Cerebellar cortex (tissue), 1 donor: Measurements from ENCODE around the gene SOX14.

Source experiments
- DNase-seq: peaks from one replicate; pipeline ENCODE4 v3.0.0-alpha.2; 2015; ENCODE audit warnings: low spot score

The SOX14 gene

DNA sequence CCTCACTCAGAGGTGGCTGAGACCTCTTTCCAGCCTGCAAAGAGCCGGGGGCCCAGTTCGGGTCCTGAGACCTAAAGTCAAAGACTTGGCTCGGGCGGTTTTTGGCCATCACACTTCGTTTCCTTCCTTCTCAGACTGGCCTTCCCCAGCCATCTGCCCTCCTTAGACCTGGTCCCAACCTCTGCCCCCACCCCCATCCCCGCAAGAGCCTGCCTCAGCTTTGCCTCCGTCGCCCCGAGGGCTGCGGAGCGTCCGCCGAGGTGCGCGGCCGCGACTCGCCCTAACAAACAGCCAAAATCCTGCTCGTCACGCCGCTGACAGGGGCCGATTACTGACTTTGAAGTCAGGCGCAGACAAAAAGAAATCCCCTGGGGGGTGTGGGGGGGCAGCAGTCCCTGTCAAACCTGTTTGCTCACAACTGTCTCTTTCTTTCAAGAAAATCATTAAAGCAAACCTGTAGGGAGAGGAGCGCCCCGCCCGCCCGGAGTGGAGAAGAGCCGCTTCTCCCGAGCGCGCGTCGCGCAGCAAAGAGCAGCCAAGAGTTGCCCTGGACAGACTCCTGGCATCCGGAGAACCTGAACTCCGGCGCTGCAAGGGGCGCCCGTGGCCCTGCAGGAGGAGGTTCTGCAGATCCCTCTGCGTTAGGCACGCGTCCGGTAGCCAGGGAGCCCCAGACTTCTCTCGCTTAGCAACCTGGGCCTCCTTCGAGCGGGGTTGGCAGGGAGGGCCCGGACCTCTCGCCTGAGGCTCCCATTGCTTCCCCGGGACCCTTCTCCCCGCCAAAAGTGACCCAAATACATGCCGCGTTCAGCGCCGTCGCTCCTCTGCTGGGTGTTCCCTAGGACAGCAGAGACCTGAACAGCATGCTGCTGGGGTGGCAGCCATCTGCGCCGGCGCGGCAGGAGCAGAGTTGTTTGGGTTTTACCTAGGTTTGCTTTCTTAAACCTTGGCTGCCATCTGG lies 4.5 kb downstream of the SOX14 start:
- DNase-seq: no peak

DNA sequence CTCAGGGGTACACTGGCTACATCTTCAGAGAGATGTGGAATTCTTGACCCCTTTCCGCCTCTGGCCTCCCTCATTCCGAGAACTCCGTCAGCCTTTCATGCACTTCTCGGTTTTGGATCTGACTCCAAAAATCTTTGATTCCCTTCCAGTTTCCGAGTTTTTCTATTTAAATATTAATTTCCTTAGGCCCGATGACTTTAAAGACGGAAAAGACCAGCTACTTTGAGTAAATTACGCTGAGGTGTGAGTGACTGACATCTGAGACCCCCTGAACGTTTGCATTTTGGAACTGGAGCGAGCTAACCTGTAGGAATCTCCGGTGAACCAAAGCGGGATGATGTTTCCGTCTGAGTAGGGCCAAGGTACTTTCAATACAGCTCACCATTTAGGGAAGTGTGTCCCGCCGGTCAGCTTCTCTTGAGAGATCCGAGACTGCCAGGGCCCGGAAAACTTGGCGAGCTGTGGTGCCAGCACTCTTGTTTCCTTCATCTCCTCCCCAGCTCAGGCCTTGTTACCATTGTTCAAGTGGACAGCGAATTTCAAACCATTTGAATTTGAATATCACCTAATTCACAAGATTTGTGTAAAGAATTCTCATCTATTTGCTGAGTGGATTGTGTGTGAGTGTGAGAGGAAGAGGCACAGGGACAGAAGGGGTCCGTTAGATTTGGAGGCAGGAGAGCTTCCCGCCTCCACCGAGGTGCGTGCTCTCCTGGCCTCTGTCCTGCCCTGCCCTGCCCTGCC lies 5.4 kb downstream of the SOX14 start:
- DNase-seq: no peak

DNA sequence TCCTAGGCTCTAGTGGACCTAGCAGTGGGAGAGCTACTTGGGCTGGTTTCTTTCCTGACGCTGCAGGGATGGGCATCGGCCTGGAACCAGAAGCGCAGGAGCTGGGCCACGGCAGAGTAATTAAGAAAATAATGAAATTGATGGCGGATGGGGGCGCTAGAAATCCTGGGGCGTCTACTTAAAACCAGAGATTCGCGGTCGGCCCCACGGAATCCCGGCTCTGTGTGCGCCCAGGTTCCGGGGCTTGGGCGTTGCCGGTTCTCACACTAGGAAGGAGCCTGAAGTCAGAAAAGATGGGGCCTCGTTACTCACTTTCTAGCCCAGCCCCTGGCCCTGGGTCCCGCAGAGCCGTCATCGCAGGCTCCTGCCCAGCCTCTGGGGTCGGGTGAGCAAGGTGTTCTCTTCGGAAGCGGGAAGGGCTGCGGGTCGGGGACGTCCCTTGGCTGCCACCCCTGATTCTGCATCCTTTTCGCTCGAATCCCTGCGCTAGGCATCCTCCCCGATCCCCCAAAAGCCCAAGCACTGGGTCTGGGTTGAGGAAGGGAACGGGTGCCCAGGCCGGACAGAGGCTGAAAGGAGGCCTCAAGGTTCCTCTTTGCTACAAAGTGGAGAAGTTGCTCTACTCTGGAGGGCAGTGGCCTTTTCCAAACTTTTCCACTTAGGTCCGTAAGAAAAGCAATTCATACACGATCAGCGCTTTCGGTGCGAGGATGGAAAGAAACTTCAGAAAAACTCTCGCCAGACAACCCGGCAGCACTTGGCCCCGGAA lies 6.1 kb downstream of the SOX14 start:
- DNase-seq: no peak

GRCh38 chr3:137770835-137771399 lies 6.8 kb downstream of the SOX14 start:
- no peak for DNase-seq

DNA sequence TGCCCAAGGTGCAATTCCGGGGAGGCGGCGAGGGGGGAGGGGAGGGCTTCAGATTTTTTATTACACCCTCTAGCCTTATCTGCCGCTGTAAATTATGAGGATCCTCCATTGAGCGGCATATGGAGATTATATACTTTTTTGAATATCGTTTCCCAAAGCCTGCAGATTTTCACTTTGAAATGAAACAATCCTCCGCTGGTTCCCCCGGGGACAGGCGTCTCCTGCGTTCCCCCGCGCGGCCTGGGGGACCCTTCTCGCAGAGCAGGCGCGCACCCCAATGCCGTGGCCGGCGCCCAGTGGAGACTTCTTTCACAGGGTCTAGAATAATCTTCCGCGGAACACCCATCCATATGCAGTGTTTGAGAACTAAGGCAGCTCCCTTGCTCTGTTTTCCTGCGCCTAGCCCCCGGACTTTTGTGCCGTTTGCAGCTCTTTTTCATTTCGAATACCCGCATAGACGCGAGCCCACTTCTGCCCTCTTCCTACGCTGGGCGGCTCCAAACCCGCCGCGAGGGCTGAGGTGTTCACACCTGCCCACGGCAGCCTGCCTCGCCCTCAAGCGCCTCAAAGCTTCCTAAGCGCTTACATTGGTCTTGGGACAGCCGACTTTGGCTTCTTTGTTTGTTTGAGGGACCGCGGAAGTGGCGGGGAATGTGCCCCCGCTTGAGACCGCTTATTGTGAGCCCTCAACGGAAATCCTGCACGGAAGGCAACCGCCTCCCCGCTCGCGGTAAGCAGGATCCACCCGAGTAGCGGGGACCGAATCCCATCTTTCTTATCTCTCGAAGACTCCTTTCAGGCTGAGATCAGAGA lies 7.5 kb downstream of the SOX14 start:
- no peak for DNase-seq

DNA sequence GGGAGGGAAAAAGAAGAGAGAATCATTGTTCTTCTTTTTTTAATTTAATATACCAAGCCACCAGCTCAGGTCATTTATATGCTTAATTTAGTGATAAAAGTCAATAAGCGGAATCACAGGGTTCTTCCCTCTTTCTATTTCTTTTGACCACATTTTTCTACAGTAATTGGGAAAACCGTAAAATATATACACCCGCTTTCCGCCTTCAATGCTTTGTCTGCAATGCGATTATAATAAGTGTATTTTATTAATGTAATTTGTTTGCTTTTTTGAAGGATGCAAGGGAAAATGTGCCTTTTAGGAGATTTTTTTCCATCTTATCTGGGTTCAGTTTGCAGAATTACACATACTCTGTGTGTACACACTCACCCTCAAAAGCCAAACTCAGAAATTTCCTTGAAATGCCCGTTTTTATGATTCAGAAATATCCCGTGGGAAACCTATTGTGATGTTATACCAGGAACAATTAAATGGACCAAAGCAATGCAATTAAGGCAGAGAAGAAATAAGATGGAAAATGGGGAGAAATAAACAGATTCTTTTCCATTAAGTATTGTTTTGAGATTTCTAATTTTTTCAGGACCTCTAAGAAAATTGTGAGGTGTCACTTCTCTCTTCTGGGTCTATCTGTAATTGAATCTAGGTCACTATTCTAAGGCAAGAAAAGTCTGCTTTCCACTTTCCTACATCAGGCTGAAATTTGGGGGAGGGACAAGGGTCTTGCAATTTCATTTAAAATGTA lies 8.3 kb downstream of the SOX14 start:
- no peak for DNase-seq

- DNase-seq: no peak
Measured at GRCh38 chr3:137778941-137779340, 14.8 kb downstream of the SOX14 start.

DNA sequence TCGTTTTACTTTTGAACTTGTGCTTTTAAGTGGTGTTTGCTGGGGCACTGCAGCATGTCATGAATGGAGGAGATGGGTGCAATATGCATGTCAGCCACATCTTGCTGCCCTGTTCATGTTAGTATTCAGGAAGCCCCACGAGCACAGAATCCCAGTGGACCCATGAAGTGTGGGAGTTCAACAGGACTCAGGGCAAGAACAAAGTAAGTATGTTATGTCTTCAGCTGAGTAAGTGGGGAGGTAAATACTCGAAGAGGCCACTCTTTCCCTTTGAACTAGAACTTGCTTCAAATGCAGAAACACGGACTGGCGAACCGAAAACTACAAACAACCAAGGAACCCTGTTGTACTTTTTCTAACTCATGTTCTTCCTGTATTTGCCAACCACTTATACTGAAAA lies 23.4 kb downstream of the SOX14 start:
- no peak for DNase-seq

- no peak for DNase-seq
Measured at GRCh38 chr3:137789236-137789635, 25.1 kb downstream of the SOX14 start.

- DNase-seq: peak; percentile 15
Measured at GRCh38 chr3:137792626-137793271, 28.6 kb downstream of the SOX14 start.

DNA sequence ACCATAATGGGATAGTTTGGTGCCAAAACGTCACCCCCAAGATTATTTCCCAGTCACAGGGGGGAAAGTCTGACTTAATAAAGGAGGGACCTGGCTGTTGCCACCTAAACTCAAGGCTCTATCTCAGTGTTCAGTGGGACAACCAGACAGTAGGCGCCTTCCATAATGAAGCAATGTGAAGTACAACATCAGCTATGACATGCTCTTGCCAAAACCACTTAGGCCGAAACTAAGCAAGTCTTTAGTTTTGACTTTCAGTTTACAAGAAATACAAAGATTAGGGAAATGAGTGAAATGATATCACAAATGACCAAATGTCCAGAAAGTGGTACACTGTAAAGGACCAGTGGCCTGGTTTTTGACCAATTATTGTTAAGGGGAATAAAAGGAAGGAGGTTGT lies 32.9 kb downstream of the SOX14 start:
- no peak for DNase-seq

GRCh38 chr3:137803215-137803614 lies 39.1 kb downstream of the SOX14 start:
- no peak for DNase-seq

DNA sequence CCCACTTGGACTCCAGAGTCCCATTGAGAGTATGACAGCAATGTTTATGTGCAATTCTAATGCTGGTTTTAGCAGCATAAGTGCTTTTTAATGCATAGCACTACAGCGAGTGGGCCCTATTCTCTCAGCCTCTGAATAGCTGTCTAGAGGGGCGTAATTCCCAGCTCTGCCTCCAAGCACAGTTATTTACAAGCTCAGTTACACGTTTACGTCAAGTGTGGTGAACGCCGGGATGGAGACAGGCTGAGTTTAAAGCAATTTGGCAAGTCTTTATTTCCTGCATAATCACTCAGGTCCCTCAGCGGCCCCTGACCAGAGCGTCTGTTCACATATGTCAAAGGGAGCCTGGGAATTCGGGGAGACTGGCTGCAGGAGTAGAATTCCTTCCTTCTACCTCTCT lies 43.9 kb downstream of the SOX14 start:
- DNase-seq: no peak

- DNase-seq: no peak
Measured at GRCh38 chr3:137809509-137809908, 45.4 kb downstream of the SOX14 start.

DNA sequence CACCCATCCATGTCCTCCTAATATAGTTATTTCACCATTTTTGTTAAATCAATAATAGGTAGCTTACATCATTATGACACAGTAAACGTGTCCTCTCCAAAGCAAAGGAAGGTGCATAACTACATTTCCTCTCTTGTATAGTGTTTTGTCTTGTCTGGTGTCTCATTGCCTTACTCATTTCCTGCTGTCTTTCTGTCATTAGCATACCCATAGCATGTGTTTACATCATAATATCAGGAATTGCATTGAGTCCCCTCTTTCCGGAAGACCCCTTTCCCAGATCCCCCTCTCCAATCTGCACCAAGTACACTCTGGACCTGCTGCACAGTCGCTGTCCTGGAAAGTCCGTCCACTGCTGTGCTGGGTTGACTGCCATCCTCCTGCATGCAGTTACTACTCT lies 47.9 kb downstream of the SOX14 start:
- no peak for DNase-seq

GRCh38 chr3:137815251-137815650 lies 51.1 kb downstream of the SOX14 start:
- no peak for DNase-seq
